HepG2 (cell line): Measurements from ENCODE around the gene TRMT10C. TPM values are rescaled to one million over a fixed set of nuclear protein-coding genes. Genes with fewer than 3 reads are reported as not detected.

Source experiments
- AGO1 ChIP-seq: fragments of 200-400 bp; formaldehyde crosslinking; IDR thresholded peaks from 2 replicates; pipeline ENCODE4 v1.6.1; 2017; ENCODE audit warnings: mild to moderate bottlenecking, low read depth, low read length, moderate library complexity; ENCODE audit not compliant: poor library complexity, severe bottlenecking
- AGO2 ChIP-seq: fragments of 200-400 bp; formaldehyde crosslinking; optimal IDR thresholded peaks from 2 replicates; pipeline ENCODE3; 2017; ENCODE audit warnings: mild to moderate bottlenecking, low read depth, low read length, moderate library complexity
- CHD2 ChIP-seq: IDR thresholded peaks from 2 replicates; pipeline ENCODE4 v1.6.1; 2011; ENCODE audit warnings: low read depth, low read length, improper control_type of control experiment
- CSRNP1 ChIP-seq: sonication (generic); formaldehyde crosslinking; IDR thresholded peaks from 2 replicates; pipeline ENCODE4 v1.8.1; 2023; ENCODE audit warnings: mild to moderate bottlenecking, missing genetic modification reagents
- ELF1 ChIP-seq: sonication (generic); formaldehyde crosslinking; IDR thresholded peaks from 2 replicates; pipeline ENCODE4 v1.4.0; 2020; ENCODE audit warnings: missing genetic modification reagents
- ELF4 ChIP-seq: sonication (generic); formaldehyde crosslinking; IDR thresholded peaks from 2 replicates; pipeline ENCODE4 v1.5.0; 2020; ENCODE audit warnings: missing genetic modification reagents, mild to moderate bottlenecking, moderate library complexity, borderline replicate concordance
- FOXJ3 ChIP-seq: sonication (generic); formaldehyde crosslinking; IDR thresholded peaks from 2 replicates; pipeline ENCODE4 v1.4.0; 2020; ENCODE audit warnings: missing genetic modification reagents, mild to moderate bottlenecking, borderline replicate concordance
- MED1 ChIP-seq: sonication (generic); formaldehyde crosslinking; IDR thresholded peaks from 2 replicates; pipeline ENCODE4 v1.4.0; 2020; ENCODE audit warnings: missing genetic modification reagents
- PHB2 ChIP-seq: fragments of 450-650 bp; IDR thresholded peaks from 2 replicates; pipeline ENCODE4 v1.6.1; 2018; ENCODE audit not compliant: partially characterized antibody
- POGK ChIP-seq: sonication (generic); formaldehyde crosslinking; conservative IDR thresholded peaks from 2 replicates; pipeline ENCODE4 v1.8.0; 2022; ENCODE audit warnings: mild to moderate bottlenecking, moderate library complexity, missing genetic modification reagents
- REPIN1 ChIP-seq: sonication (generic); formaldehyde crosslinking; IDR thresholded peaks from 2 replicates; pipeline ENCODE4 v1.8.0; 2022; ENCODE audit warnings: missing genetic modification reagents, low read depth, mild to moderate bottlenecking, borderline replicate concordance
- TBP ChIP-seq: sonication (generic); formaldehyde crosslinking; IDR thresholded peaks from 2 replicates; pipeline ENCODE4 v1.5.0; 2020; ENCODE audit warnings: missing genetic modification reagents
- YEATS2 ChIP-seq: sonication (generic); formaldehyde crosslinking; IDR thresholded peaks from 2 replicates; pipeline ENCODE4 v1.4.0; 2020; ENCODE audit warnings: missing genetic modification reagents, borderline replicate concordance
- ZNF546 ChIP-seq: sonication (generic); formaldehyde crosslinking; conservative IDR thresholded peaks from 2 replicates; pipeline ENCODE4 v1.8.1; 2023; ENCODE audit warnings: mild to moderate bottlenecking, missing genetic modification reagents
- ZUFSP ChIP-seq: sonication (generic); formaldehyde crosslinking; IDR thresholded peaks from 2 replicates; pipeline ENCODE4 v1.9.0; 2021; ENCODE audit warnings: missing genetic modification reagents, mild to moderate bottlenecking, borderline replicate concordance
- polyA plus RNA-seq, 8 experiments: library from polyadenylated mRNA; depleted of rRNA in 3 of 8; stranded (reverse) in 7 of 8; unstranded in 1 of 8; fragments of >200 nt; fragmentation: Illumina TruSeq in 4 of 8; extraction: Trizol in 4 of 8; gene quantifications; 2 replicates each; pipeline versions ENCODE4 v1.2.1 to v1.2.3, GENCODE V29; 2011 to 2016; ENCODE audit warnings: low read depth in 4 of 8, missing spikeins in 1 of 8, mixed read lengths in 1 of 8; ENCODE audit not compliant: insufficient read depth in 1 of 8
- total RNA-seq, 5 experiments: library from RNA; depleted of rRNA; stranded (reverse); fragments of >200 nt; fragmentation: Illumina TruSeq; extraction: Trizol; gene quantifications; 2 replicates each; pipeline ENCODE4 v1.2.3, GENCODE V29; 2016; ENCODE audit warnings: low read depth in 1 of 5
- TF ChIP-seq, protein P1 (sequence below): sonication (generic); formaldehyde crosslinking; IDR thresholded peaks from 2 replicates; pipeline ENCODE4 v1.4.0; 2020; ENCODE audit warnings: missing genetic modification reagents; ENCODE audit errors: not compliant biosample characterization
- TF ChIP-seq, protein P2 (sequence below): sonication (generic); formaldehyde crosslinking; IDR thresholded peaks from 2 replicates; pipeline ENCODE4 v1.4.0; 2020; ENCODE audit warnings: mild to moderate bottlenecking, missing genetic modification reagents

TRMT10C gene
- total and polyA plus RNA-seq, 2 of the 13 experiments (the other 11 are each of a cell fraction or from before 2014, with no cell fraction given): 10.8 to 39.2 TPM

- no peak for TF ChIP-seq AGO1
- TF ChIP-seq POGK (CRISPR knock-in tag): peak; percentile 64
- peak; percentile 8; the same call in 1 of the 2 replicates for TF ChIP-seq YEATS2 (CRISPR knock-in tag)
- TF ChIP-seq REPIN1 (CRISPR knock-in tag): no peak
- TF ChIP-seq, protein P1, sequence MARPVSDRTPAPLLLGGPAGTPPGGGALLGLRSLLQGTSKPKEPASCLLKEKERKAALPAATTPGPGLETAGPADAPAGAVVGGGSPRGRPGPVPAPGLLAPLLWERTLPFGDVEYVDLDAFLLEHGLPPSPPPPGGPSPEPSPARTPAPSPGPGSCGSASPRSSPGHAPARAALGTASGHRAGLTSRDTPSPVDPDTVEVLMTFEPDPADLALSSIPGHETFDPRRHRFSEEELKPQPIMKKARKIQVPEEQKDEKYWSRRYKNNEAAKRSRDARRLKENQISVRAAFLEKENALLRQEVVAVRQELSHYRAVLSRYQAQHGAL (CRISPR knock-in tag): peak; percentile 2
- TF ChIP-seq ZNF546 (CRISPR knock-in tag): no peak
- TF ChIP-seq CHD2: peak; percentile 95
- no peak for TF ChIP-seq ZUFSP
- no peak for TF ChIP-seq TBP (CRISPR knock-in tag)
- TF ChIP-seq, protein P2, sequence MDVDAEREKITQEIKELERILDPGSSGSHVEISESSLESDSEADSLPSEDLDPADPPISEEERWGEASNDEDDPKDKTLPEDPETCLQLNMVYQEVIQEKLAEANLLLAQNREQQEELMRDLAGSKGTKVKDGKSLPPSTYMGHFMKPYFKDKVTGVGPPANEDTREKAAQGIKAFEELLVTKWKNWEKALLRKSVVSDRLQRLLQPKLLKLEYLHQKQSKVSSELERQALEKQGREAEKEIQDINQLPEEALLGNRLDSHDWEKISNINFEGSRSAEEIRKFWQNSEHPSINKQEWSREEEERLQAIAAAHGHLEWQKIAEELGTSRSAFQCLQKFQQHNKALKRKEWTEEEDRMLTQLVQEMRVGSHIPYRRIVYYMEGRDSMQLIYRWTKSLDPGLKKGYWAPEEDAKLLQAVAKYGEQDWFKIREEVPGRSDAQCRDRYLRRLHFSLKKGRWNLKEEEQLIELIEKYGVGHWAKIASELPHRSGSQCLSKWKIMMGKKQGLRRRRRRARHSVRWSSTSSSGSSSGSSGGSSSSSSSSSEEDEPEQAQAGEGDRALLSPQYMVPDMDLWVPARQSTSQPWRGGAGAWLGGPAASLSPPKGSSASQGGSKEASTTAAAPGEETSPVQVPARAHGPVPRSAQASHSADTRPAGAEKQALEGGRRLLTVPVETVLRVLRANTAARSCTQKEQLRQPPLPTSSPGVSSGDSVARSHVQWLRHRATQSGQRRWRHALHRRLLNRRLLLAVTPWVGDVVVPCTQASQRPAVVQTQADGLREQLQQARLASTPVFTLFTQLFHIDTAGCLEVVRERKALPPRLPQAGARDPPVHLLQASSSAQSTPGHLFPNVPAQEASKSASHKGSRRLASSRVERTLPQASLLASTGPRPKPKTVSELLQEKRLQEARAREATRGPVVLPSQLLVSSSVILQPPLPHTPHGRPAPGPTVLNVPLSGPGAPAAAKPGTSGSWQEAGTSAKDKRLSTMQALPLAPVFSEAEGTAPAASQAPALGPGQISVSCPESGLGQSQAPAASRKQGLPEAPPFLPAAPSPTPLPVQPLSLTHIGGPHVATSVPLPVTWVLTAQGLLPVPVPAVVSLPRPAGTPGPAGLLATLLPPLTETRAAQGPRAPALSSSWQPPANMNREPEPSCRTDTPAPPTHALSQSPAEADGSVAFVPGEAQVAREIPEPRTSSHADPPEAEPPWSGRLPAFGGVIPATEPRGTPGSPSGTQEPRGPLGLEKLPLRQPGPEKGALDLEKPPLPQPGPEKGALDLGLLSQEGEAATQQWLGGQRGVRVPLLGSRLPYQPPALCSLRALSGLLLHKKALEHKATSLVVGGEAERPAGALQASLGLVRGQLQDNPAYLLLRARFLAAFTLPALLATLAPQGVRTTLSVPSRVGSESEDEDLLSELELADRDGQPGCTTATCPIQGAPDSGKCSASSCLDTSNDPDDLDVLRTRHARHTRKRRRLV (CRISPR knock-in tag): 0 out of 2 replicates have a peak, but pooled peaks have one; percentile 4
- TF ChIP-seq FOXJ3 (CRISPR knock-in tag): peak; percentile 62; the same call in 1 of the 2 replicates
- peak; percentile 76; the same call in 1 of the 2 replicates for TF ChIP-seq ELF4 (CRISPR knock-in tag)
- no peak for TF ChIP-seq AGO2
- TF ChIP-seq MED1: peak; percentile 7; the same call in 1 of the 2 replicates
- TF ChIP-seq ELF1: peak; percentile 7; the same call in 1 of the 2 replicates
- no peak for TF ChIP-seq PHB2
- 0 out of 2 replicates have a peak, but pooled peaks have one; percentile 6 for TF ChIP-seq CSRNP1 (CRISPR knock-in tag)
Observed at GRCh38 chr3:101513419-101513986, 48.2 kb upstream of the TRMT10C start (continued).
